Endodermal cell (in vitro differentiated cells): ENCODE measurements around the gene B4GALT5. TPM values are rescaled to one million over a fixed set of nuclear protein-coding genes. Genes with fewer than 3 reads are reported as not detected.

ENCODE experiments used
- DNase-seq: peaks from one replicate; pipeline ENCODE4 v3.0.0-alpha.2; 2017
- H3K27ac ChIP-seq: 2 replicates; pipeline ENCODE4 v1.5.1; 2013; ENCODE audit warnings: mild to moderate bottlenecking, low read depth, low read length, moderate library complexity
- H3K27me3 ChIP-seq: 2 replicates; pipeline ENCODE4 v1.6.1; 2013; ENCODE audit warnings: mild to moderate bottlenecking, low read length, moderate library complexity; ENCODE audit not compliant: insufficient read depth, control insufficient read depth, poor library complexity, severe bottlenecking
- H3K36me3 ChIP-seq: 2 replicates; pipeline ENCODE4 v1.7.0; 2013; ENCODE audit warnings: mild to moderate bottlenecking, low read length, moderate library complexity; ENCODE audit not compliant: control insufficient read depth, insufficient read depth
- H3K4me1 ChIP-seq: one replicate; pipeline ENCODE4 v1.7.0; 2013; ENCODE audit warnings: low read length; ENCODE audit not compliant: control insufficient read depth, insufficient read depth
- H3K4me3 ChIP-seq: 2 replicates; pipeline ENCODE4 v1.5.1; 2013; ENCODE audit warnings: mild to moderate bottlenecking, low read length, moderate library complexity
- H3K9ac ChIP-seq: 2 replicates; pipeline ENCODE4 v1.6.1; 2013; ENCODE audit warnings: mild to moderate bottlenecking, low read length, moderate library complexity; ENCODE audit not compliant: poor library complexity, severe bottlenecking; ENCODE audit errors: extremely low read depth
- H3K9me3 ChIP-seq: 2 replicates; pipeline ENCODE4 v1.6.1; 2013; ENCODE audit warnings: mild to moderate bottlenecking, low read length, moderate library complexity; ENCODE audit not compliant: control insufficient read depth
- H3K27ac Mint-ChIP-seq: 2 replicates; pipeline ENCODE4 v1.8.0; 2020; ENCODE audit warnings: mixed read lengths
- H3K27me3 Mint-ChIP-seq: 2 replicates; pipeline ENCODE4 v1.8.0; 2021; ENCODE audit warnings: mild to moderate bottlenecking, mixed read lengths; ENCODE audit not compliant: insufficient read depth
- H3K36me3 Mint-ChIP-seq: 2 replicates; pipeline ENCODE4 v1.8.0; 2020; ENCODE audit warnings: low read depth, mixed read lengths
- H3K4me1 Mint-ChIP-seq: 2 replicates; pipeline ENCODE4 v1.8.0; 2020; ENCODE audit warnings: mixed read lengths
- H3K4me3 Mint-ChIP-seq: 2 replicates; pipeline ENCODE4 v1.8.0; 2020; ENCODE audit warnings: mild to moderate bottlenecking, moderate library complexity, mixed read lengths
- H3K9me3 Mint-ChIP-seq: 2 replicates; pipeline ENCODE4 v1.8.0; 2020; ENCODE audit warnings: mild to moderate bottlenecking, mixed read lengths
- CTCF ChIP-seq: fragments of 200-600 bp; sonication (generic); conservative IDR thresholded peaks from 2 replicates; pipeline ENCODE4 v1.5.0; 2021; ENCODE audit warnings: antibody characterized with exemption, mild to moderate bottlenecking
- WGBS, 2 experiments: methylation state at CpG; one replicate each; pipeline versions ENCODE4 v1.1.5 to v1.1.7; 2013; ENCODE audit warnings: missing lambda C conversion rate in 2 of 2, mixed read lengths in 1 of 2; ENCODE audit not compliant: insufficient coverage in 1 of 2, insufficient read length in 1 of 2; 5-methylcytosine and 5-hydroxymethylcytosine counted together
- total RNA-seq, 2 donors: library from RNA; stranded (reverse); fragmentation: NEBNext Ultra II Directional in 1 of 2; extraction: Animal tissue kit (Norgen Biotek cat#: 25700) in 1 of 2; gene quantifications; 2 replicates in 1 of 2; 3 replicates in 1 of 2; pipeline ENCODE4 v1.2.1, GENCODE V29; 2021

B4GALT5 gene
- total RNA-seq, 2 donors from 2014 or later: 57.0 to 58.8 TPM

DNA sequence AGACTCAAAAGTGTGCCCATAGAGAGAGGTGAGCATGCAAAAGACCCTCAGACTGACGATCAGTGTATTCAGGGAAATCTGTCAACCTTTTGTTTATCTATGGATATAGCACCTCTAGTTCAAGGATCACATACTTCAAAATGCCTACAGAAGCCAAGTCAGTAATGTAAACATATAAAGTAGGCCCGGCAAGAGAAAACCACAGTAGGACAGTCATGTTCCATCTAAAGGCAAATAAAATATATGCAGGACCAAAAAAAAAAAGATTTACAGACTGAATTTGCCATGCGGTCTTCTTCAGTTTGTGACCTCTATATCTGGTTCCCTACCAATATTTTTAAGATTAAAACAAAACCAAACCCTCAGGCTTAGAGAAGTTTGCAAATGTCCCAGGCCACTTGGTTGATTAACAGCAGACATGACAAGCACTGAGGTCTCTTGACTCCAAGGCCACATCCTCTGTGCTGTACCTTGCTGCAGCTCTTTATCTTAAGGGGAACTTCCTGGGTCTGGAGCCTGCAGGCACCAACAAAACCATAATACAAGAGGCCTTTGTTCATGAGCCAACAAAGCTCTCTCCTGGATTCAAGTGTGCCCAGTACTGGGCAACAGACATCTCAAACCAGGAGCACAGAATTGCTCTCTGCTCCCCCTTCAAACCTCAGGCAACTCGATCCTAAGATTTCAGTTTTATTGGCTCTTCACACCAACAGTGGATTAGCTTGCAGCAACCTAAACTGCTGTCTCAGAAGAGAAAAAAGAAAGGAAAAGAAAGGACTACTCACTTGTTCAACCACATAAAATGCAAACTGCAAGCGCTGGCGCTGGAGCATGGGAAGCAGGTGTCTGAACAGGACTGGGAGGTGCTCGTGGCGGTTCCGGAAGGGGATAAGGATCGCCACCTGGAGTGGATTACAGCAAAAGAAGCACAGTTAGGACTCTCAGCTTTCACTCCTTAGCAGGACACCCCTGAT, 71.7 kb downstream of the B4GALT5 start:
- WGBS, 2 experiments: 93 to 96% methylated on average over 8 to 10 of the region's 10 CpGs
- DNase-seq: no peak
- peaks cover 93% of the 10 kb centered on the region for H3K36me3 ChIP-seq
- Mint-ChIP-seq H3K4me1 (peaks cover 33% of the 10 kb centered on the region), H3K4me3 (no peak overlapping the region), H3K27ac (peak overlapping the region; percentile 64), H3K27me3 (no peaks in the 10 kb centered on the region), H3K9me3 (no peaks in the 10 kb centered on the region), H3K36me3 (peaks cover 75% of the 10 kb centered on the region)
- H3K4me1 ChIP-seq: peaks cover 15% of the 10 kb centered on the region
- H3K27me3 ChIP-seq: no peaks in the 10 kb centered on the region
- H3K9me3 ChIP-seq: no peaks in the 10 kb centered on the region
- no peak overlapping the region for H3K9ac ChIP-seq
- no peak overlapping the region for H3K27ac ChIP-seq
- TF ChIP-seq CTCF: no peak
- H3K4me3 ChIP-seq: no peak overlapping the region

GRCh38 chr20:49637046-49637637, 76.5 kb downstream of the B4GALT5 start:
- Mint-ChIP-seq H3K27me3 (no peaks in the 10 kb centered on the region), H3K27ac (no peak overlapping the region)

GRCh38 chr20:49636447-49636846, 77.2 kb downstream of the B4GALT5 start:
- Mint-ChIP-seq H3K27ac (no peak overlapping the region), H3K4me1 (peaks cover 25% of the 10 kb centered on the region), H3K36me3 (peaks cover 74% of the 10 kb centered on the region), H3K4me3 (no peak overlapping the region), H3K27me3 (no peaks in the 10 kb centered on the region), H3K9me3 (no peaks in the 10 kb centered on the region)
- Histone ChIP-seq H3K9ac (no peak overlapping the region), H3K27ac (no peak overlapping the region), H3K27me3 (no peaks in the 10 kb centered on the region), H3K4me1 (no peaks in the 10 kb centered on the region), H3K9me3 (no peaks in the 10 kb centered on the region), H3K36me3 (peaks cover 84% of the 10 kb centered on the region), H3K4me3 (no peak overlapping the region)
- TF ChIP-seq CTCF: no peak
- DNase-seq: no peak
- WGBS, 2 experiments: 91 to 98% methylated on average over 5 of the region's 5 CpGs

More at GRCh38 chr20:49637046-49637637, 76.5 kb downstream of the B4GALT5 start:
- no peak overlapping the region for H3K9ac ChIP-seq
- no peak for DNase-seq
- peaks cover 3% of the 10 kb centered on the region for H3K4me1 ChIP-seq
- no peak overlapping the region for H3K4me3 ChIP-seq
- peaks cover 80% of the 10 kb centered on the region for H3K36me3 Mint-ChIP-seq
- peaks cover 26% of the 10 kb centered on the region for H3K4me1 Mint-ChIP-seq
- H3K9me3 ChIP-seq: no peaks in the 10 kb centered on the region
- no peaks in the 10 kb centered on the region for H3K27me3 ChIP-seq
- no peak overlapping the region for H3K4me3 Mint-ChIP-seq
- WGBS, 2 experiments: 90 to 100% methylated on average over 3 to 8 of the region's 8 CpGs
- no peaks in the 10 kb centered on the region for H3K9me3 Mint-ChIP-seq
- TF ChIP-seq CTCF: no peak
- H3K36me3 ChIP-seq: peaks cover 91% of the 10 kb centered on the region
- no peak overlapping the region for H3K27ac ChIP-seq
